K562 (cell line): Measurements from ENCODE around the gene CCDC88A. TPM values are rescaled to one million over a fixed set of nuclear protein-coding genes. Genes with fewer than 3 reads are reported as not detected.
A peak's percentile ranks its signal among the peaks of the same experiment; 100 is the strongest.

Experiments used
- ADNP ChIP-seq: fragments of 200-800 bp; sonication (Bioruptor generic); IDR thresholded peaks from 2 replicates; pipeline ENCODE4 v1.6.1; 2016; ENCODE audit warnings: missing genetic modification characterization, missing compliant biosample characterization
- CBX1 ChIP-seq: sonication (generic); IDR thresholded peaks from 2 replicates; pipeline ENCODE4 v1.6.1; 2016; ENCODE audit warnings: antibody characterized with exemption, low read depth, mild to moderate bottlenecking
- CC2D1A ChIP-seq: fragments of 450-650 bp; IDR thresholded peaks from 2 replicates; pipeline ENCODE4 v1.6.1; 2017; ENCODE audit warnings: mild to moderate bottlenecking
- CCNT2 ChIP-seq: IDR thresholded peaks from 2 replicates; pipeline ENCODE4 v1.6.1; 2011; ENCODE audit warnings: borderline replicate concordance, low read depth, mild to moderate bottlenecking, moderate library complexity, mixed read lengths, low read length; ENCODE audit not compliant: insufficient read length; ENCODE audit errors: extremely low read depth
- ELF1 ChIP-seq: fragments of 200-800 bp; sonication (Bioruptor generic); IDR thresholded peaks from 2 replicates; pipeline ENCODE4 v1.6.1; 2016; ENCODE audit warnings: missing genetic modification characterization, missing compliant biosample characterization
- FOXA3 ChIP-seq, 2 experiments: fragments of 450-650 bp in 1 of 2; sonication (generic) in 1 of 2; formaldehyde crosslinking; IDR thresholded peaks in 1 of 2; conservative IDR thresholded peaks in 1 of 2; 2 replicates each; pipeline versions ENCODE4 v1.4.0 to v1.8.0; 2020 to 2022; ENCODE audit warnings: mild to moderate bottlenecking in 2 of 2, missing genetic modification reagents in 1 of 2
- HDGF ChIP-seq: fragments of 450-650 bp; IDR thresholded peaks from 2 replicates; pipeline ENCODE4 v1.6.1; 2016
- HIVEP1 ChIP-seq: fragments of 250-450 bp; sonication (Bioruptor Pico); IDR thresholded peaks from 2 replicates; pipeline ENCODE4 v1.4.0; 2020; ENCODE audit warnings: mild to moderate bottlenecking
- MTA3 ChIP-seq: fragments of 450-650 bp; formaldehyde crosslinking; IDR thresholded peaks from 2 replicates; pipeline ENCODE4 v1.6.1; 2017; ENCODE audit warnings: mild to moderate bottlenecking, borderline replicate concordance
- MTF1 ChIP-seq: fragments of 250-450 bp; sonication (Bioruptor Pico); IDR thresholded peaks from 2 replicates; pipeline ENCODE4 v1.9.0; 2021; ENCODE audit warnings: moderate library complexity, mild to moderate bottlenecking, inconsistent platforms, borderline replicate concordance
- NCOA1 ChIP-seq: fragments of 450-650 bp; IDR thresholded peaks from 2 replicates; pipeline ENCODE4 v1.6.1; 2016; ENCODE audit warnings: low read depth
- SLC30A9 ChIP-seq: fragments of 250-450 bp; sonication (Bioruptor Pico); IDR thresholded peaks from 2 replicates; pipeline ENCODE4 v1.8.0; 2022; ENCODE audit warnings: mild to moderate bottlenecking, moderate library complexity
- polyA plus RNA-seq, 8 experiments: library from polyadenylated mRNA; depleted of rRNA in 4 of 8; stranded (reverse) in 5 of 8; unstranded in 3 of 8; fragments of >200 nt; fragmentation: Nextera tagmentation in 2 of 8; fragmentation: Illumina TruSeq in 1 of 8; extraction: Ambion mirVana in 2 of 8; extraction: Trizol in 1 of 8; gene quantifications; 2 replicates each; pipeline versions ENCODE4 v1.2.1 to v1.2.3, GENCODE V29; 2011 to 2014; ENCODE audit warnings: inconsistent platforms in 1 of 8, missing spikeins in 1 of 8
- total RNA-seq, 7 experiments: library from RNA; depleted of rRNA in 6 of 7; stranded (reverse); fragments of >200 nt in 6 of 7; fragmentation: Illumina TruSeq in 2 of 7; extraction: Trizol in 2 of 7; gene quantifications; 2 replicates each; pipeline versions ENCODE4 v1.2.1 to v1.2.3, GENCODE V29; 2011 to 2021; ENCODE audit warnings: low replicate concordance in 1 of 7
- TF ChIP-seq, protein P1 (sequence below), 3 experiments: fragments of 200-800 bp in 1 of 3; sonication (Bioruptor generic) in 1 of 3; sonication (generic) in 1 of 3; formaldehyde crosslinking in 1 of 3; IDR thresholded peaks; 2 replicates each; pipeline versions ENCODE4 v1.6.1 to v1.8.0; 2016 to 2022; ENCODE audit warnings: mild to moderate bottlenecking in 2 of 3, missing compliant biosample characterization in 2 of 3, missing genetic modification characterization in 2 of 3, missing genetic modification reagents in 1 of 3
- TF ChIP-seq, protein P2 (sequence below): sonication (generic); formaldehyde crosslinking; IDR thresholded peaks from 2 replicates; pipeline ENCODE4 v1.8.1; 2023; ENCODE audit warnings: missing genetic modification reagents, mild to moderate bottlenecking, borderline replicate concordance
- TF ChIP-seq, protein P3 (sequence below): fragments of 450-650 bp; IDR thresholded peaks from 2 replicates; pipeline ENCODE4 v1.6.1; 2018; ENCODE audit warnings: mild to moderate bottlenecking, low read depth; ENCODE audit not compliant: partially characterized antibody
- TF ChIP-seq, protein P4 (sequence below): fragments of 250-450 bp; sonication (Bioruptor Pico); IDR thresholded peaks from 2 replicates; pipeline ENCODE4 v1.4.0; 2020; ENCODE audit warnings: mild to moderate bottlenecking, moderate library complexity, borderline replicate concordance

Gene CCDC88A
- total and polyA plus RNA-seq, 9 of the 15 experiments (the other 6 are each of a cell fraction or from before 2014, with no cell fraction given), result 29.3 to 102 (median 55.6) TPM

DNA sequence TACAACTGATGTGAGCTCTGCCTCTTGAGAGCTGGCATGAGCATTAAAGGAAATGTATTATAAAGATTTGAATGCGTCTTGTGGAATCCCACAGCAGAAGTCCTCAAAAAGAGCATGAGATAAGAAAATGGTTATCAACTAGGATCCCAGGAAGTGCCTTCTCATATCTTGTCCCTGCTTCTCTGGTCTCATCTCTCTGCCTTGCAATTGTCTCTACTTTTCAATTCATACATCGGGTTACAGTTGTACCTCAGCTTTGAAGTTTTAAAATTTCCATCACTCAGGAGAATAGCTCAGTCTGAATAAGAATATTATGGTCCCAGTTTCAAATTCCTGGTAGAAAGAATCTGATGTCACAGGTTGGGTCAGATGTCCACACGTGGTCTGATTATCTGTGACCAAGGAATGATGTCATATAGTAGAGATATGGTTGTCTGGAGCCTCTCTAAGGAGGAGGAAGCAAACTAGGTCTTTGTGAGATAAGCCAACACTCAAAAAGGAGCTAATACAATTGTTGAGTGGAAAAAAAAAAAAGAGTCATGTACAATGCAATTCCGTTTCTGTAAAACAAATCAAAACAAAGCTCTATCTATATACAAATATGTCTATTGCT lies 21.7 kb upstream of the CCDC88A start (continued):
- TF ChIP-seq, protein P1, sequence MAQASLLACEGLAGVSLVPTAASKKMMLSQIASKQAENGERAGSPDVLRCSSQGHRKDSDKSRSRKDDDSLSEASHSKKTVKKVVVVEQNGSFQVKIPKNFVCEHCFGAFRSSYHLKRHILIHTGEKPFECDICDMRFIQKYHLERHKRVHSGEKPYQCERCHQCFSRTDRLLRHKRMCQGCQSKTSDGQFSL (CRISPR knock-in tag; IDR thresholded peaks at IDR 0.05), result no peak
- TF ChIP-seq, protein P1 (tag; IDR thresholded peaks at IDR 0.05), result no peak
- TF ChIP-seq CCNT2 (no peak), ELF1 (tag) (0 out of 2 replicates have a peak, but pooled peaks have one; percentile 25), HIVEP1 (CRISPR knock-in tag) (no peak), HDGF (no peak), CBX1 (no peak), ADNP (tag) (no peak), CC2D1A (no peak), NCOA1 (no peak), SLC30A9 (CRISPR knock-in tag) (no peak), FOXA3 (CRISPR knock-in tag; conservative IDR thresholded peaks at IDR 0.05 in 1 of 2, IDR thresholded peaks at IDR 0.05 in 1 of 2) (no peak), MTF1 (no peak), MTA3 (no peak)
- TF ChIP-seq, protein P2, sequence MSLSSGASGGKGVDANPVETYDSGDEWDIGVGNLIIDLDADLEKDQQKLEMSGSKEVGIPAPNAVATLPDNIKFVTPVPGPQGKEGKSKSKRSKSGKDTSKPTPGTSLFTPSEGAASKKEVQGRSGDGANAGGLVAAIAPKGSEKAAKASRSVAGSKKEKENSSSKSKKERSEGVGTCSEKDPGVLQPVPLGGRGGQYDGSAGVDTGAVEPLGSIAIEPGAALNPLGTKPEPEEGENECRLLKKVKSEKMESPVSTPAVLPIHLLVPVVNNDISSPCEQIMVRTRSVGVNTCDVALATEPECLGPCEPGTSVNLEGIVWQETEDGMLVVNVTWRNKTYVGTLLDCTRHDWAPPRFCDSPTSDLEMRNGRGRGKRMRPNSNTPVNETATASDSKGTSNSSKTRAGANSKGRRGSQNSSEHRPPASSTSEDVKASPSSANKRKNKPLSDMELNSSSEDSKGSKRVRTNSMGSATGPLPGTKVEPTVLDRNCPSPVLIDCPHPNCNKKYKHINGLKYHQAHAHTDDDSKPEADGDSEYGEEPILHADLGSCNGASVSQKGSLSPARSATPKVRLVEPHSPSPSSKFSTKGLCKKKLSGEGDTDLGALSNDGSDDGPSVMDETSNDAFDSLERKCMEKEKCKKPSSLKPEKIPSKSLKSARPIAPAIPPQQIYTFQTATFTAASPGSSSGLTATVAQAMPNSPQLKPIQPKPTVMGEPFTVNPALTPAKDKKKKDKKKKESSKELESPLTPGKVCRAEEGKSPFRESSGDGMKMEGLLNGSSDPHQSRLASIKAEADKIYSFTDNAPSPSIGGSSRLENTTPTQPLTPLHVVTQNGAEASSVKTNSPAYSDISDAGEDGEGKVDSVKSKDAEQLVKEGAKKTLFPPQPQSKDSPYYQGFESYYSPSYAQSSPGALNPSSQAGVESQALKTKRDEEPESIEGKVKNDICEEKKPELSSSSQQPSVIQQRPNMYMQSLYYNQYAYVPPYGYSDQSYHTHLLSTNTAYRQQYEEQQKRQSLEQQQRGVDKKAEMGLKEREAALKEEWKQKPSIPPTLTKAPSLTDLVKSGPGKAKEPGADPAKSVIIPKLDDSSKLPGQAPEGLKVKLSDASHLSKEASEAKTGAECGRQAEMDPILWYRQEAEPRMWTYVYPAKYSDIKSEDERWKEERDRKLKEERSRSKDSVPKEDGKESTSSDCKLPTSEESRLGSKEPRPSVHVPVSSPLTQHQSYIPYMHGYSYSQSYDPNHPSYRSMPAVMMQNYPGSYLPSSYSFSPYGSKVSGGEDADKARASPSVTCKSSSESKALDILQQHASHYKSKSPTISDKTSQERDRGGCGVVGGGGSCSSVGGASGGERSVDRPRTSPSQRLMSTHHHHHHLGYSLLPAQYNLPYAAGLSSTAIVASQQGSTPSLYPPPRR, result no peak
- TF ChIP-seq, protein P3, sequence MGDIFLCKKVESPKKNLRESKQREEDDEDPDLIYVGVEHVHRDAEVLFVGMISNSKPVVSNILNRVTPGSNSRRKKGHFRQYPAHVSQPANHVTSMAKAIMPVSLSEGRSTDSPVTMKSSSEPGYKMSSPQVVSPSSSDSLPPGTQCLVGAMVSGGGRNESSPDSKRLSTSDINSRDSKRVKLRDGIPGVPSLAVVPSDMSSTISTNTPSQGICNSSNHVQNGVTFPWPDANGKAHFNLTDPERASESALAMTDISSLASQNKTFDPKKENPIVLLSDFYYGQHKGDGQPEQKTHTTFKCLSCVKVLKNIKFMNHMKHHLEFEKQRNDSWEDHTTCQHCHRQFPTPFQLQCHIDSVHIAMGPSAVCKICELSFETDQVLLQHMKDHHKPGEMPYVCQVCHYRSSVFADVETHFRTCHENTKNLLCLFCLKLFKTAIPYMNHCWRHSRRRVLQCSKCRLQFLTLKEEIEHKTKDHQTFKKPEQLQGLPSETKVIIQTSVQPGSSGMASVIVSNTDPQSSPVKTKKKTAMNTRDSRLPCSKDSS, result no peak
- TF ChIP-seq, protein P4, sequence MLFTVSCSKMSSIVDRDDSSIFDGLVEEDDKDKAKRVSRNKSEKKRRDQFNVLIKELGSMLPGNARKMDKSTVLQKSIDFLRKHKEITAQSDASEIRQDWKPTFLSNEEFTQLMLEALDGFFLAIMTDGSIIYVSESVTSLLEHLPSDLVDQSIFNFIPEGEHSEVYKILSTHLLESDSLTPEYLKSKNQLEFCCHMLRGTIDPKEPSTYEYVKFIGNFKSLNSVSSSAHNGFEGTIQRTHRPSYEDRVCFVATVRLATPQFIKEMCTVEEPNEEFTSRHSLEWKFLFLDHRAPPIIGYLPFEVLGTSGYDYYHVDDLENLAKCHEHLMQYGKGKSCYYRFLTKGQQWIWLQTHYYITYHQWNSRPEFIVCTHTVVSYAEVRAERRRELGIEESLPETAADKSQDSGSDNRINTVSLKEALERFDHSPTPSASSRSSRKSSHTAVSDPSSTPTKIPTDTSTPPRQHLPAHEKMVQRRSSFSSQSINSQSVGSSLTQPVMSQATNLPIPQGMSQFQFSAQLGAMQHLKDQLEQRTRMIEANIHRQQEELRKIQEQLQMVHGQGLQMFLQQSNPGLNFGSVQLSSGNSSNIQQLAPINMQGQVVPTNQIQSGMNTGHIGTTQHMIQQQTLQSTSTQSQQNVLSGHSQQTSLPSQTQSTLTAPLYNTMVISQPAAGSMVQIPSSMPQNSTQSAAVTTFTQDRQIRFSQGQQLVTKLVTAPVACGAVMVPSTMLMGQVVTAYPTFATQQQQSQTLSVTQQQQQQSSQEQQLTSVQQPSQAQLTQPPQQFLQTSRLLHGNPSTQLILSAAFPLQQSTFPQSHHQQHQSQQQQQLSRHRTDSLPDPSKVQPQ (CRISPR knock-in tag), result no peak
